T-helper 17 cell (primary cell): Measurements from ENCODE around the gene ALOX5AP. TPM values are rescaled to one million over a fixed set of nuclear protein-coding genes. Genes with fewer than 3 reads are reported as not detected.

Experiments
- ATAC-seq: fragments of 150-1000 bp; cut with Tn5 transposase; 2 replicates; pipeline ENCODE4 v1.10.0; 2021; ENCODE audit warnings: mild to moderate bottlenecking, moderate library complexity
- DNase-seq, 3 donors: peaks; one replicate each; pipeline versions ENCODE4 v3.0.0 to v3.0.0-alpha.2; 2020 to 2021
- H3K9me3 ChIP-seq: one replicate; pipeline ENCODE4 v1.7.0; 2013; ENCODE audit warnings: low read length, mild to moderate bottlenecking; ENCODE audit not compliant: control insufficient read depth, poor library complexity, severe bottlenecking
- H3K27ac Mint-ChIP-seq: one replicate; pipeline ENCODE4 v1.8.0; 2022; ENCODE audit warnings: mild to moderate bottlenecking, moderate library complexity, mixed read lengths
- H3K27me3 Mint-ChIP-seq: one replicate; pipeline ENCODE4 v1.8.0; 2022; ENCODE audit warnings: mixed read lengths
- H3K36me3 Mint-ChIP-seq: one replicate; pipeline ENCODE4 v1.8.0; 2022; ENCODE audit warnings: low read depth, mixed read lengths
- H3K4me1 Mint-ChIP-seq: one replicate; pipeline ENCODE4 v1.8.0; 2022; ENCODE audit warnings: mild to moderate bottlenecking, mixed read lengths
- H3K4me3 Mint-ChIP-seq: one replicate; pipeline ENCODE4 v1.8.0; 2022; ENCODE audit warnings: mild to moderate bottlenecking, moderate library complexity, mixed read lengths
- total RNA-seq, 4 donors: library from RNA in 2 of 4; stranded (reverse) in 2 of 4; gene quantifications; one replicate each; pipeline ENCODE4 v1.2.3 and lab custom pipeline; 2022 to 2026

The ALOX5AP gene
- total RNA-seq, 2 donors from 2014 or later = 58.4 to 68.4 TPM

DNA sequence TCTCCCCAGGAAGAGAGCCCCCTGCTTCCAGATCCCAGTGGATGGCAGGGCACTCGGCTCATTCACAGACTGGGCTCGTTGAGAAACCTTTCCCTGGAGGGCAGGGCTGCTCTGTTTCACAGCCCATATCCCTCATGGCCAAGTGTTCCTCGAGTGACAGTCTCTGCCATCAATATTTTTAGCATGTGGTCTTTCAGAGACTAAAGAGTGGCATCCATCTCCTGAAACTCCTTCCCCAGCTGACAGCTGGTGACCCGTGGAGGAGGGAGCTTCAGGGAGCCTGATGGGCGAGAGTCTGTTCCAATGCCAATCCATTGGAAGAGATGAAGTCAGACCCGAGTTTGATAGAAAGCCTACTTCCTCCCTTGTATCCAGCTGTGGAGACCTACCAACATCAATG lies 30.7 kb upstream of the ALOX5AP start:
- Mint-ChIP-seq H3K27ac (no peak overlapping the region), H3K4me3 (no peak overlapping the region), H3K4me1 (peaks cover 6% of the 10 kb centered on the region), H3K36me3 (no peaks in the 10 kb centered on the region), H3K27me3 (peaks cover 5% of the 10 kb centered on the region)
- H3K9me3 ChIP-seq = no peaks in the 10 kb centered on the region
- ATAC-seq = no peak
- no peak for DNase-seq

DNA sequence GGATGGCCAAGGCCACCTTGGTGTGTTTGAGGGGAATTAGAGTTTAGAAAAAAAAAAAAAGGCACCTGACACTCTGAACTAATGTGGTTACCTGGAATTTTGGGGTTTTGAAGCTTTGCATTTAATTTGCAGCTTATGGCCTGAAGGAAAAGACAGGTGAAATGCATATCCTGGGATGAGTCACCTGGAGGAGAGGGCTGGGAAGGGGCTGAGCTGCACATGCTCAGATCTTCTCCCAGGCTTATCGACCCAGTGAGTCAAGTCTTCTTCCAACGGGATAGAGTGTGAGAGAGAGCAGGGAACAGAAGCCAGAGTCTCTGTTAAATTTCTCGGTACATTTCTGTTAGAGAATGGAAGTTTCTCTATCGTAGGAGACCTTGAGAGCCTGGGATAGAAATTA lies 29.7 kb upstream of the ALOX5AP start:
- no peak overlapping the region for H3K4me3 Mint-ChIP-seq
- no peak for ATAC-seq
- no peaks in the 10 kb centered on the region for H3K9me3 ChIP-seq
- no peak overlapping the region for H3K27ac Mint-ChIP-seq
- H3K4me1 Mint-ChIP-seq = peaks cover 4% of the 10 kb centered on the region
- H3K27me3 Mint-ChIP-seq = peaks cover 5% of the 10 kb centered on the region
- DNase-seq = no peak
- no peaks in the 10 kb centered on the region for H3K36me3 Mint-ChIP-seq

DNA sequence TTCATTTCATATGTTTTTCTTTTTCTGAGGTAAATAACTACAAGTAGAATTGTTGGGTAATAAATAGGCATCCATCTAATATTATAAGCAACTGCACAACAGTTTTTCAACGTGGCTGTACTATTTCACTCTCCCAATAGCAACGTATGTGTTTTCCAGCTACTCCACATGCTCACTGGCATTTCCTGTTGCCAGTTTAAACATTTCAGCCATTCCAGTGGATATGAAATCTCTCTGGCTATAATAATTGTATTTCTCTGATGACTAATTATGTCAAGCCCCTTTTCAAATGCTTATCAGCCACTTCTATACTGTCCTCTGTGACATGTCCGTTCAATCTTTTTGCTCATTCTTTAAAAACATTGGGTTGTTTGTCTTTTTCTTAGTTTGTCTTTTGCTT lies 26.8 kb upstream of the ALOX5AP start:
- Mint-ChIP-seq H3K4me3 (no peak overlapping the region), H3K4me1 (peaks cover 8% of the 10 kb centered on the region), H3K27me3 (peaks cover 8% of the 10 kb centered on the region), H3K27ac (peak overlapping the region; percentile 41), H3K36me3 (no peaks in the 10 kb centered on the region)
- ATAC-seq = no peak
- no peaks in the 10 kb centered on the region for H3K9me3 ChIP-seq
- DNase-seq = no peak

DNA sequence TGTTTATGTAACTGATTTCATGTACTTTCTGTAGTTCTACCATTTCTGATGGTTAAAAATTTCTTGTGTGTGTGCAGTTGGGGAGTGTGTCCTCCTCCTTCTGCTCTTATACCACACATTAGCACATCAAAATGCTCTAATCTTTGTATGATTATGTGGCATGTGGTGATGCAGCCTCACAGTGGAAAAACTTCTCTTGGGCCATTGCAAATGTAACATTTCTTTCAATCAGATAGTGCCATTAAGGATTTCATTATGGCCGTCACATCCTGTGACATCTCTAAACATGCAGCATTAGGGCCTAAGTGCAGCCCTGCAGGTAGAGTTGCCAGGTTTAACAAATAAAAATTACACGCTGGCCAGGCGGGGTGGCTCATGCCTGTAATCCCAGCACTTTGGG lies 24.9 kb upstream of the ALOX5AP start:
- no peak overlapping the region for H3K27ac Mint-ChIP-seq
- no peak for DNase-seq
- no peak overlapping the region for H3K4me3 Mint-ChIP-seq
- H3K27me3 Mint-ChIP-seq = peaks cover 8% of the 10 kb centered on the region
- peaks cover 8% of the 10 kb centered on the region for H3K4me1 Mint-ChIP-seq
- H3K36me3 Mint-ChIP-seq = no peaks in the 10 kb centered on the region
- ATAC-seq = no peak
- H3K9me3 ChIP-seq = no peaks in the 10 kb centered on the region

DNA sequence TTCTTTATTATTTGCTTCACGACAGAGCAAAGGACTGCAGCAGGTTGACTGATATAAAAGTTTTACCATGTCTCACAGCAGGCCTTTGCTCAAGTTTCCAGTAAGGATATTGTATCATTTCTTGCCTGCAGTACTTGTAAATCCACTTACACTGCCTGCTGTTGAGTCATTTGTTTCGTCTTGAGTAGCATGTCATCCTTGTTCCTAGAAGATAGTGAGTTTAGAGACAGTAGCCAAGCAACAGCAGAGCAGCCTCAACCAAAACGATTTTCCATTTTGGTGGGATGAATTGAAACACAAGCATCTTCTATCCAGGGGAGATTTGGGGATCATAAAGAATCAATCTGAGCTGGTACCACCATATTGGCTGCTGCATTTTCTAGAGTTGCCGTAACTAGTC lies 24.0 kb upstream of the ALOX5AP start:
- peaks cover 8% of the 10 kb centered on the region for H3K27me3 Mint-ChIP-seq
- peaks cover 8% of the 10 kb centered on the region for H3K4me1 Mint-ChIP-seq
- no peak overlapping the region for H3K27ac Mint-ChIP-seq
- ATAC-seq (no peak), DNase-seq (no peak)
- no peak overlapping the region for H3K4me3 Mint-ChIP-seq
- no peaks in the 10 kb centered on the region for H3K9me3 ChIP-seq
- H3K36me3 Mint-ChIP-seq = no peaks in the 10 kb centered on the region

DNA sequence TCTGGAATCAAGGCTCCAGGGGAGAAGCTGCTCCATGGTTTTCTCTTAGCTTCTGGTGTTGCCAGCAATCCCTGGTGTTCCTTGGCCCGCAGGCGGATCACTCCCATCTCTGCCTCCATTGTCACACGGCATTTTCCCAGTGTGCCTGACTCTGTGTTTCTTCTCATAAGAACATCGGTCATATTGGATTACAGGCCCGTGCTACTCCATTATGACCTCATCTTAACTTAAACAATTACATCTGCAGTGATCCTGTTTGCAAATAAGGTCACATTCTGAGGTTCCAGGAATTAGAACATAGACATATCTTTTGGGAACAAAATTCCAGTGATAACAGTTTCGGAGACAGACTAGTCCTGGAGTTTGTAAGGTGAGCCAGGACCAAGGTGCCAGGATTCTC lies 23.5 kb upstream of the ALOX5AP start:
- no peak overlapping the region for H3K4me3 Mint-ChIP-seq
- peaks cover 12% of the 10 kb centered on the region for H3K27me3 Mint-ChIP-seq
- H3K9me3 ChIP-seq = no peaks in the 10 kb centered on the region
- H3K36me3 Mint-ChIP-seq = no peaks in the 10 kb centered on the region
- peaks cover 8% of the 10 kb centered on the region for H3K4me1 Mint-ChIP-seq
- no peak for DNase-seq
- no peak for ATAC-seq
- H3K27ac Mint-ChIP-seq = no peak overlapping the region

DNA sequence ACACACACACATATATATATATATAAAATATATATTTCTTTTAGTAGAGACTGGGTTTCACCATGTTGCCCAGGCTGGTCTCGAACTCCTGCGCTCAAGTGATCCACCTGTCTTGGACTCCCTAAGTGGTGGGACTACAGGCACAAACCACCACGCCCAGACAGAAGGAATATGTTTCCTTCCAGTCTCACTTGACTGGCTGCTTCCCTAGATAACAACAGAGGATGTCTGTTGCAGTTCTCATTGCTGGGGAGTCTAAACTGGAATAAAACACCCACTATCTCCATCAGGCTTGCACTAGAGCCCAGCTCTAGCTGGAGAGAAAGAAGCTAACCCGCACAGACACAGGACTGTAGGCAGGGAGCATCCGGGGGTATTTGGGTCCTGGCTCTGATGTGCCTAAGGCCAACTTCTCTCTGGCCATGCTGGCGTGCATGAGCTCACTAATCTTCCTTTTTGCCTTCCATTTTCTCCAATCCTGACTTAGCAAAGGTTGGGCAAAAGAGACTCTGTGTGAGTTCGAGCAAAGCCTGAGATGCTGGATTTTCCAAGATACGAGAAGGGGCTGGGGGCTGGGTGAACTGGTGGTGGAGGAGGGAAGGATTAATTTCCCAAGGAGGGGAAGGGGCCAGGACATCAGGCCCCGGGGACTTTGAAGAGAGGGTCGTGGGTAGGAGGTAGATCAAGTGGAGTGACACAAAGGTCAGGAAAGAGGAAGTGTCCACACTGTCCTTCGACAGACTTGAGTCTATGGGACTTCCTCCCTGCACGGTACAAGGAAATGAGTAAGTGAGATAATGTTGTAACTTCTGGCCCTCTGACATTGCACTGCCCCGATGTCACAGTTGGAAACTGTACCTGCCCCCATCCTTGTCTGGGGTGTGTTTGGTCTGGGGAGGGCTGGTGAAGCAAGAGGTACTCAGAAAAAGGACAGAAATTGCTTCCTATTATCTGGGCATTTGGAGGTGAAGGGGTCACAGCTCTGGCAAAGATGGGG lies 22.5 kb upstream of the ALOX5AP start:
- H3K9me3 ChIP-seq = no peaks in the 10 kb centered on the region
- no peak for DNase-seq
- peak overlapping the region; percentile 16 for H3K27ac Mint-ChIP-seq

DNA sequence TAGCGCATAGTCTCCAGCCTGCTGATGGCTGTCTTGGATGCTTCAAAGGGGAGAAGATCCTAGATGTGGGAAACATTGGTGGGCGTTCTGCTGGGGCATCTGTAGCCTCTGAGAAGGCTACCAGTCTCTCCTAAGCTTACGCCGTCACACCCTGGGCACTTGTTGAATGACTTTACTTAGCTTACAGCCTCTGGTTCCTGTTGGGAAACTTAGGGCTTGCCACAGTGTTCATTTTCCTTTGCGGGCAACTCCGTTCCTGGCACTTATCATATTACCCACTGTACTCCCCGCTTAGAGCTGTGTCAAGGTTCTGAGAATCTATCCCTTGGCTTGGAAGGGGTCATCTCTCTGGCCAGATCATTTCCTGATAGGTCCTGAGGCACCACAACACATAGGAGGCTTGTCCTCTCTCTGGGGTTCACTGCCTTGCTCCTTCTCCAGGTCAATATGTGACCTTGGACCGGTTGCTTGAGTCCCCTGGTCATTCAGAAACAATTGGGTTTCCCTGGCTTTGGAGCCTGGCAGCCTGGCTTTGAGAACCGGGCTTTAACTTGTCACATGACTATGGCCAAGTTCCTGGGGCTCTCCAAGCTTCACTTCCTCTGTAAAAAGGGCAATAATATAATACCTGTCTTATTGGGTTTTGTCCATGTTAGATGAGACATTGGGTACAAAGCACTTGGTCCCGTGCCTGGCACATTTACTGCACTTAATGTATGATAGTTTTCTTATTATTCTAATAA lies 20.5 kb upstream of the ALOX5AP start:
- ATAC-seq = no peak
- DNase-seq = no peak
- Mint-ChIP-seq H3K27ac (no peak overlapping the region), H3K36me3 (no peaks in the 10 kb centered on the region), H3K27me3 (peaks cover 15% of the 10 kb centered on the region), H3K4me1 (peaks cover 12% of the 10 kb centered on the region), H3K4me3 (no peak overlapping the region)
- H3K9me3 ChIP-seq = no peaks in the 10 kb centered on the region

More for the DNA sequence above, 22.5 kb upstream of the ALOX5AP start:
- Mint-ChIP-seq H3K4me3 (no peak overlapping the region), H3K36me3 (no peaks in the 10 kb centered on the region), H3K27me3 (peaks cover 15% of the 10 kb centered on the region), H3K4me1 (peaks cover 8% of the 10 kb centered on the region)
- ATAC-seq = peak; percentile 69

DNA sequence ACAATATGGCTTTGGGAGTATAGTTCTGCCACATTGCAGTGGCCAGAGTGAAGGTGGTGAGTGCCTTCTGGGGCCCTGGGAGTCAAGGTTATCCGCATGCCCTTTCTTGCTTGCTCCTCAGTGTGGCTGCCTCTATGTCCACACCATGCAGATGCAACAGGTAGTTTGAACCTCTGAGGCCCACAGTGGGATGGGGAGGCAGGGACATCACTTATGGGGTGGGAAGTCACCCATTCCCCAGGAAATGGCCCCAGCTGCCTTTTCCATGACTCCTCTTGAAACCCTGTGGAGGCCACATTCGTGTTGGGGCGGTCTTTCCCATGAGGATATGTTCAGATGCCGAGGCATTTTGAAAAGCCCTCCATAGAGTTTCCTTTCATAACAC lies 20.0 kb upstream of the ALOX5AP start:
- ATAC-seq (no peak), DNase-seq (no peak)
- no peaks in the 10 kb centered on the region for H3K9me3 ChIP-seq
- Mint-ChIP-seq H3K36me3 (no peaks in the 10 kb centered on the region), H3K4me1 (peaks cover 12% of the 10 kb centered on the region), H3K27ac (no peak overlapping the region), H3K27me3 (peaks cover 15% of the 10 kb centered on the region), H3K4me3 (no peak overlapping the region)

DNA sequence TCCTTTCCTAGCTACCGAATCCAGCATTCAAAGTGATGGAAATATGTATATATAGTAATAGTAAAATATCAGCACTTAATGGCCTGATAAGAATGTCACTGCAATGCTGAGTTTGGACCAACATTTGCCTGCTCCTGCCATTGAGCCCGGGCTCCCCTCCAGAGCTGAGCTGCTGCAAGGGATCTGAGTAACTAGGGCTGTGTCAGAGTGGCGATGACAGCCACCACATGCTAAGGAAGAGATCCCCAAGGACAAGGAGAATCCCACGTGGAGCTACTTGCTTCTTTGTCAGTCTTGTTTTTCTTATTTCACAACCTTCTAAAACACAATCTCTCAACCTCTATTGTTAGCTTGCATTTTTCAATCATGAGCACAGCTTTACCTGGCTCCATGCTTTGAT lies 19.5 kb upstream of the ALOX5AP start:
- H3K27me3 Mint-ChIP-seq = peaks cover 15% of the 10 kb centered on the region
- no peaks in the 10 kb centered on the region for H3K36me3 Mint-ChIP-seq
- H3K4me1 Mint-ChIP-seq = peaks cover 12% of the 10 kb centered on the region
- no peak for DNase-seq
- H3K9me3 ChIP-seq = no peaks in the 10 kb centered on the region
- no peak overlapping the region for H3K4me3 Mint-ChIP-seq
- no peak overlapping the region for H3K27ac Mint-ChIP-seq
- ATAC-seq = no peak

DNA sequence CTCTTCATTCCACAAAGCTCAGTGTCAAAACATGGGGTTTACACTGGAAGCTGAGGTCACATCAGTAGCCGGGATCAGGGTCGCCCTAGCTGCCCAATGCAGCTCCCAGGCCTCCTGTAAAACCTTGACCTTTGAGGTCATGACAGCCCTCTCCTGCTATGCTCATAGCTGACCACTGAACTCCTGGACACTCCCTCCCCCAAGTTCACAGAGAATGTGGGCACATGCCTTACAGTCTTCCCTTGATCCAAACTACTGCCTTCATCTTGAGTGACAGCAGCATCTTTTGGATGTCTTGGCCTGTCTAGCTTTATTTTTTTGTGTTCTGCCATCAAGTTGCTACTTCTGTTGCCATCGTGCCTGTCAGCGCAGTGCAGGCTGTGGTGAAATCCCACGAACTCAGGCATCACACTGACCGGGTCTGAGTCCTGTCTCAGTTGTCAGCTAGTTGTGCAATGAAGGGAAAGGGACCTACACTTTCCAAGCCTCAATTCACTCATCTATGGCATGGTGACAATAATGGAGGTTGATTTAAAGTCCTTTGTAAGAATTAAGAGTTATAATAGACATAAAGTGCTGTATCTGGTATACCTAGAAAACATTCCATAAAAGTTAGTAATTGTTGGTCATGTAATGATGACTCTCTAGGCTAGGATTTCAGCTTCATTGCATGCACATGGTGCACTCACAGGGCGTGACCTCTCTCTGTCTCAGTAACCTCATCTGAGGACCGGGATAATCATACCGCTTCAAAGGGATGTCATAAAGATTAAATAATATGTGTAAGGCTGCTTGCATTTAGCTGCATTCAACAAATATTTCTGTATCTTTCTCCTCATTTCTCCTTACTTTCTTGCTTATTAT lies 16.4 kb upstream of the ALOX5AP start:
- no peaks in the 10 kb centered on the region for H3K9me3 ChIP-seq
- H3K27me3 Mint-ChIP-seq = peaks cover 7% of the 10 kb centered on the region
- H3K27ac Mint-ChIP-seq = no peak overlapping the region
- ATAC-seq (no peak), DNase-seq (no peak)
- H3K4me3 Mint-ChIP-seq = no peak overlapping the region
- H3K4me1 Mint-ChIP-seq = peaks cover 6% of the 10 kb centered on the region
- H3K36me3 Mint-ChIP-seq = no peaks in the 10 kb centered on the region

DNA sequence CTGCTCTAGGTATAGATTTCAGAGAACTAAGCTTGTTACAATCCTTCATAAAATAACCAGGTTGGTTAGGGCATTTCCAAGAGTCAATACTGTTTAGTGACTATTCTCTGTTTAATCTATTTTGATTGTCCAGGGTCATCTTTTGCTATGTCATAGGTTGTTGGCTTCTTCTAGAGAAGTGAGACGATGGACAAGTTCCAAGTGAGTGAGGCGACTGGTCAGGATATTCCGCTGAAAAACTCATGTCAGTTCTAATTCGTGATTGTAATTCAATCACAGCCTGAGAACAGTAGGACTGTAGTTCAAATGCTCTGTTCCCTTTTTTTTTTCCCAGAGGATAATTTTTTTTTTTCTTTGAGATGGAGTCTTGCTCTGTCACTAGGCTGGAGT lies 15.8 kb upstream of the ALOX5AP start:
- Mint-ChIP-seq H3K27ac (no peak overlapping the region), H3K4me1 (peaks cover 8% of the 10 kb centered on the region), H3K27me3 (peaks cover 7% of the 10 kb centered on the region), H3K36me3 (no peaks in the 10 kb centered on the region), H3K4me3 (no peak overlapping the region)
- DNase-seq (no peak), ATAC-seq (no peak)
- H3K9me3 ChIP-seq = no peaks in the 10 kb centered on the region
